K562 (cell line): ENCODE data around the gene JADE2. TPM values are rescaled to one million over a fixed set of nuclear protein-coding genes. Genes with fewer than 3 reads are reported as not detected.

ENCODE experiments used
- ATAC-seq: fragments of 200-7000 bp; cut with Tn5 transposase; 3 replicates; pipeline ENCODE4 v1.9.1; 2020; ENCODE audit warnings: moderate library complexity
- BruUV-seq: library from RNA; stranded (reverse); fragments of 400-500 nt; replicated peaks from 2 replicates; lab custom pipeline; 2021; lab: Mats Ljungman, UMichigan
- CTCF ChIA-PET: fragments of 300-600 bp; formaldehyde crosslinking; extraction: SDS; loops from one replicate; lab custom pipeline; 2021; ENCODE audit warnings: low intra/inter-chr PET ratio; lab: Yijun Ruan, JAX
- POLR2A ChIA-PET: fragments of 300-600, 350-650 bp; sonication (Branson Sonifier 250); formaldehyde crosslinking; extraction: SDS; loops from one replicate; lab custom pipeline; 2021; ENCODE audit warnings: antibody characterized with exemption, inconsistent platforms; lab: Yijun Ruan, JAX
- DNase-seq, 4 experiments: peaks; one replicate each; pipeline versions ENCODE4 v3.0.0 to v3.0.0-alpha.2; 2011 to 2018; ENCODE audit warnings: low spot score in 3 of 4, mixed read lengths in 3 of 4; ENCODE audit errors: extremely low read depth in 1 of 4
- FAIRE-seq: peaks from 2 replicates; lab custom pipeline; 2011; peaks lifted over from hg19 to GRCh38; lab: Jason Lieb, UNC
- H2AFZ ChIP-seq: 2 replicates; pipeline ENCODE4 v1.6.0; 2011; ENCODE audit warnings: low read depth, low read length, control low read depth, inconsistent platforms
- H3K27ac ChIP-seq: fragments of 200-600 bp; 3 replicates; pipeline ENCODE4 v1.8.0; 2011; ENCODE audit warnings: low read depth, mild to moderate bottlenecking, control low read depth, inconsistent platforms, low read length, moderate library complexity, mixed read lengths; ENCODE audit errors: extremely low read depth
- H3K27me3 ChIP-seq, 2 experiments: fragments of 300-600 bp in 1 of 2; 2 replicates in 1 of 2; 3 replicates in 1 of 2; pipeline versions ENCODE4 v1.6.0 to v1.8.0; 2011; ENCODE audit warnings: inconsistent platforms in 2 of 2, low read length in 2 of 2, mild to moderate bottlenecking in 1 of 2, mixed read lengths in 1 of 2, moderate library complexity in 1 of 2; ENCODE audit not compliant: control insufficient read depth in 2 of 2, insufficient read depth in 2 of 2
- H3K36me3 ChIP-seq: fragments of 300-600 bp; 3 replicates; pipeline ENCODE4 v1.8.0; 2011; ENCODE audit warnings: mild to moderate bottlenecking, low read length, inconsistent platforms; ENCODE audit not compliant: control insufficient read depth, insufficient read depth
- H3K4me1 ChIP-seq, 2 experiments: fragments of 200-600 bp in 1 of 2; replicated peaks in 1 of 2; 2 replicates in 1 of 2; 3 replicates in 1 of 2; pipeline versions ENCODE4 v1.5.1 to v1.8.0; 2011; ENCODE audit warnings: inconsistent platforms in 2 of 2, low read length in 2 of 2, mild to moderate bottlenecking in 1 of 2, mixed read lengths in 1 of 2, moderate library complexity in 1 of 2; ENCODE audit not compliant: control insufficient read depth in 2 of 2, insufficient read depth in 2 of 2
- H3K4me2 ChIP-seq: 2 replicates; pipeline ENCODE4 v1.6.1; 2011; ENCODE audit warnings: low read length, control low read depth, inconsistent platforms, mixed read lengths; ENCODE audit not compliant: insufficient read depth
- H3K4me3 ChIP-seq: fragments of 200-600 bp; sonication (generic), shearing (Covaris generic); 2 replicates; pipeline ENCODE4 v1.5.1; 2016; ENCODE audit warnings: control low read depth, inconsistent platforms
- H3K79me2 ChIP-seq: fragments of 200-600 bp; 3 replicates; pipeline ENCODE4 v1.8.0; 2011; ENCODE audit warnings: low read length, inconsistent platforms; ENCODE audit not compliant: control insufficient read depth, insufficient read depth
- H3K9ac ChIP-seq, 2 experiments: 2 replicates each; pipeline versions ENCODE4 v1.6.0 to v1.6.1; 2011; ENCODE audit warnings: low read depth in 2 of 2, low read length in 2 of 2, control low read depth in 1 of 2, inconsistent platforms in 1 of 2, mild to moderate bottlenecking in 1 of 2, mixed read lengths in 1 of 2; ENCODE audit not compliant: insufficient read depth in 1 of 2
- H3K9me1 ChIP-seq: one replicate; pipeline ENCODE4 v1.6.0; 2011; ENCODE audit warnings: inconsistent platforms, mild to moderate bottlenecking, low read length, moderate library complexity; ENCODE audit not compliant: control insufficient read depth, insufficient read depth
- H3K9me3 ChIP-seq: replicated peaks from 2 replicates; pipeline ENCODE4 v1.5.1; 2011; ENCODE audit warnings: low read depth, low read length, inconsistent platforms; ENCODE audit not compliant: control insufficient read depth, insufficient read depth
- H4K20me1 ChIP-seq: replicated peaks from 2 replicates; pipeline ENCODE4 v1.6.1; 2011; ENCODE audit warnings: low read length, inconsistent platforms, mixed read lengths; ENCODE audit not compliant: control insufficient read depth, insufficient read depth
- CCNT2 ChIP-seq: IDR thresholded peaks from 2 replicates; pipeline ENCODE4 v1.6.1; 2011; ENCODE audit warnings: borderline replicate concordance, low read depth, mild to moderate bottlenecking, moderate library complexity, mixed read lengths, low read length; ENCODE audit not compliant: insufficient read length; ENCODE audit errors: extremely low read depth
- GABPB1 ChIP-seq: sonication (generic); formaldehyde crosslinking; IDR thresholded peaks from 2 replicates; pipeline ENCODE4 v1.8.0; 2022; ENCODE audit warnings: mild to moderate bottlenecking, missing genetic modification reagents
- HDGF ChIP-seq: fragments of 450-650 bp; IDR thresholded peaks from 2 replicates; pipeline ENCODE4 v1.6.1; 2016
- HNRNPH1 ChIP-seq: fragments of 200-400 bp; formaldehyde crosslinking; optimal IDR thresholded peaks from 2 replicates; pipeline ENCODE3; 2017; ENCODE audit warnings: low read depth, mild to moderate bottlenecking, low read length, moderate library complexity
- MBD2 ChIP-seq: sonication (generic); IDR thresholded peaks from 2 replicates; pipeline ENCODE4 v1.6.1; 2016; ENCODE audit warnings: low read depth, borderline replicate concordance
- NUFIP1 ChIP-seq: fragments of 450-650 bp; IDR thresholded peaks from 2 replicates; pipeline ENCODE4 v1.6.1; 2018; ENCODE audit not compliant: partially characterized antibody
- PCBP1 ChIP-seq: fragments of 200-400 bp; formaldehyde crosslinking; IDR thresholded peaks from 2 replicates; pipeline ENCODE4 v1.6.1; 2018; ENCODE audit warnings: mild to moderate bottlenecking, low read depth, low read length; ENCODE audit not compliant: poor library complexity, severe bottlenecking
- RBM34 ChIP-seq: fragments of 200-400 bp; formaldehyde crosslinking; IDR thresholded peaks from 2 replicates; pipeline ENCODE4 v1.6.1; 2018; ENCODE audit warnings: low read length, borderline replicate concordance; ENCODE audit not compliant: insufficient read depth
- RUNX1 ChIP-seq: sonication (generic); IDR thresholded peaks from 2 replicates; pipeline ENCODE4 v1.6.1; 2016; ENCODE audit warnings: antibody characterized with exemption, low read depth
- SMAD1 ChIP-seq: fragments of 150-350 bp; IDR thresholded peaks from 2 replicates; pipeline ENCODE4 v1.6.1; 2014; ENCODE audit warnings: low read length, low read depth; ENCODE audit not compliant: partially characterized antibody
- ZNF212 ChIP-seq: fragments of 450-650 bp; formaldehyde crosslinking; IDR thresholded peaks from 2 replicates; pipeline ENCODE4 v1.4.0; 2020; ENCODE audit warnings: mild to moderate bottlenecking
- ZNF232 ChIP-seq: sonication (generic); formaldehyde crosslinking; IDR thresholded peaks from 2 replicates; pipeline ENCODE4 v1.8.0; 2022; ENCODE audit warnings: mild to moderate bottlenecking, missing genetic modification reagents
- ZNF583 ChIP-seq: fragments of 250-450 bp; sonication (Bioruptor Pico); IDR thresholded peaks from 2 replicates; pipeline ENCODE4 v1.4.0; 2020
- WGBS: fragments of 100-300 bp; shearing (Covaris generic); methylation state at CpG from one replicate; pipeline ENCODE4 v1.1.6; 2016; ENCODE audit warnings: low coverage, mixed read lengths; ENCODE audit not compliant: insufficient coverage; ENCODE audit errors: missing lambda C conversion rate; 5-methylcytosine and 5-hydroxymethylcytosine counted together
- in situ Hi-C: fragments of 300-500 bp; cut with MboI; formaldehyde crosslinking; loops from 4 replicates; pipeline ENCODE4 v1.15.0; 2018; ENCODE audit warnings: inconsistent platforms, mixed read lengths
- intact Hi-C: fragments of 100-400 bp; cut with micrococcal nuclease; formaldehyde crosslinking; loops from 2 replicates; pipeline ENCODE4 v1.14.2; 2022
- polyA plus RNA-seq, 8 experiments: library from polyadenylated mRNA; depleted of rRNA in 4 of 8; stranded (reverse) in 5 of 8; unstranded in 3 of 8; fragments of >200 nt; fragmentation: Nextera tagmentation in 2 of 8; fragmentation: Illumina TruSeq in 1 of 8; extraction: Ambion mirVana in 2 of 8; extraction: Trizol in 1 of 8; gene quantifications; 2 replicates each; pipeline versions ENCODE4 v1.2.1 to v1.2.3, GENCODE V29; 2011 to 2014; ENCODE audit warnings: inconsistent platforms in 1 of 8, missing spikeins in 1 of 8
- total RNA-seq, 7 experiments: library from RNA; depleted of rRNA in 6 of 7; stranded (reverse); fragments of >200 nt in 6 of 7; fragmentation: Illumina TruSeq in 2 of 7; extraction: Trizol in 2 of 7; gene quantifications; 2 replicates each; pipeline versions ENCODE4 v1.2.1 to v1.2.3, GENCODE V29; 2011 to 2021; ENCODE audit warnings: low replicate concordance in 1 of 7
- TF ChIP-seq, protein P1 (sequence below): sonication (generic); formaldehyde crosslinking; IDR thresholded peaks from 2 replicates; pipeline ENCODE4 v1.9.0; 2022; ENCODE audit warnings: mild to moderate bottlenecking, missing genetic modification reagents
- TF ChIP-seq, protein P2 (sequence below): sonication (generic); formaldehyde crosslinking; IDR thresholded peaks from 2 replicates; pipeline ENCODE4 v1.8.0; 2022; ENCODE audit warnings: mild to moderate bottlenecking, low read depth, missing genetic modification reagents

The JADE2 gene
- total and polyA plus RNA-seq, 9 of the 15 experiments (the other 6 are each of a cell fraction or from before 2014, with no cell fraction given), result 0.50 to 23.3 (median 9.1) TPM

DNA sequence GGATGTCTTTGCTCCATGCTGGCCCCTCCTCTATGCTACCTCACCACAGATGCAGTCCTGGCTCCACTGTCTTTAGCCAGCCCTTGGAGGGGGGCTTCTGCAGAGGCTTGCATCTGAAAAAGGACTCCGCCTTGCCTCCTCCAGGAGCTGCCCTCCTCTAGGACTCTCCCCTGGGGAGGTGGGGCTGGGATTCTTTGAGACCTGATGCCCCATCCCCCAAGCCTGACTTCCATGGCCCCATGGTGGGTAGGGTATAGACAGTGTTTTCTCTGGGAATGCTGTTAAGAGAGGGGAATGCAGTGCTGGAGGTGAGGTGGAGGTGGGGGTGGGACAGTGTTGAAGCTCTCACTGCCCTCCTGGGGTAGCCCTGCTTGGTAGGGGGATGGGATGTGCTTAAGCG lies 14.3 kb downstream of the JADE2 start:
- H3K79me2 ChIP-seq, result no peaks in the 10 kb centered on the region
- 84% methylated on average over 2 of the region's 2 CpGs for WGBS
- H3K27me3 ChIP-seq, result no peaks in the 10 kb centered on the region
- no peaks in the 10 kb centered on the region for H4K20me1 ChIP-seq
- no peaks in the 10 kb centered on the region for H3K9me3 ChIP-seq
- no peak overlapping the region for H3K27ac ChIP-seq
- FAIRE-seq (no peak), ATAC-seq (no peak), DNase-seq (no peak)
- no peak overlapping the region for H2AFZ ChIP-seq
- H3K9me1 ChIP-seq, result no peaks in the 10 kb centered on the region
- peaks cover 33% of the 10 kb centered on the region; the same call in 1 of the 3 replicates for H3K36me3 ChIP-seq
- TF ChIP-seq ZNF583 (no peak), ZNF232 (CRISPR knock-in tag) (no peak), HDGF (no peak), RBM34 (no peak), RUNX1 (no peak), PCBP1 (no peak), MBD2 (no peak), SMAD1 (no peak), CCNT2 (no peak), HNRNPH1 (no peak), ZNF212 (CRISPR knock-in tag) (no peak), GABPB1 (CRISPR knock-in tag) (no peak), NUFIP1 (no peak)
- TF ChIP-seq, protein P1, sequence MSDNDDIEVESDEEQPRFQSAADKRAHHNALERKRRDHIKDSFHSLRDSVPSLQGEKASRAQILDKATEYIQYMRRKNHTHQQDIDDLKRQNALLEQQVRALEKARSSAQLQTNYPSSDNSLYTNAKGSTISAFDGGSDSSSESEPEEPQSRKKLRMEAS (CRISPR knock-in tag), result no peak
- TF ChIP-seq, protein P2, sequence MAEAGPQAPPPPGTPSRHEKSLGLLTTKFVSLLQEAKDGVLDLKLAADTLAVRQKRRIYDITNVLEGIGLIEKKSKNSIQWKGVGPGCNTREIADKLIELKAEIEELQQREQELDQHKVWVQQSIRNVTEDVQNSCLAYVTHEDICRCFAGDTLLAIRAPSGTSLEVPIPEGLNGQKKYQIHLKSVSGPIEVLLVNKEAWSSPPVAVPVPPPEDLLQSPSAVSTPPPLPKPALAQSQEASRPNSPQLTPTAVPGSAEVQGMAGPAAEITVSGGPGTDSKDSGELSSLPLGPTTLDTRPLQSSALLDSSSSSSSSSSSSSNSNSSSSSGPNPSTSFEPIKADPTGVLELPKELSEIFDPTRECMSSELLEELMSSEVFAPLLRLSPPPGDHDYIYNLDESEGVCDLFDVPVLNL, result no peak
- in situ Hi-C loops, result no loop called here
- H3K4me3 ChIP-seq, result no peak overlapping the region
- ChIA-PET CTCF (no interaction called here), POLR2A (no interaction called here)
- BruUV-seq, result no TSS peak
- peaks cover 0 to 7% of the 10 kb centered on the region in 2 experiments; a peak in 2 of 5 replicates for H3K4me1 ChIP-seq
- intact Hi-C loops, result no loop called here
- H3K9ac ChIP-seq, result no peak overlapping the region
- H3K4me2 ChIP-seq, result no peak overlapping the region
